Hepatocyte (in vitro differentiated cells): ENCODE measurements around the gene FBXW2.

Source experiments
- CTCF ChIP-seq: fragments of 200-600 bp; sonication (generic); IDR thresholded peaks from 2 replicates; pipeline ENCODE4 v1.5.1; 2016; ENCODE audit warnings: antibody characterized with exemption, mild to moderate bottlenecking; ENCODE audit not compliant: poor library complexity
- EZH2 ChIP-seq: fragments of 200-600 bp; sonication (generic); IDR thresholded peaks from 2 replicates; pipeline ENCODE4 v1.6.1; 2016; ENCODE audit warnings: antibody characterized with exemption, mild to moderate bottlenecking, borderline replicate concordance

DNA sequence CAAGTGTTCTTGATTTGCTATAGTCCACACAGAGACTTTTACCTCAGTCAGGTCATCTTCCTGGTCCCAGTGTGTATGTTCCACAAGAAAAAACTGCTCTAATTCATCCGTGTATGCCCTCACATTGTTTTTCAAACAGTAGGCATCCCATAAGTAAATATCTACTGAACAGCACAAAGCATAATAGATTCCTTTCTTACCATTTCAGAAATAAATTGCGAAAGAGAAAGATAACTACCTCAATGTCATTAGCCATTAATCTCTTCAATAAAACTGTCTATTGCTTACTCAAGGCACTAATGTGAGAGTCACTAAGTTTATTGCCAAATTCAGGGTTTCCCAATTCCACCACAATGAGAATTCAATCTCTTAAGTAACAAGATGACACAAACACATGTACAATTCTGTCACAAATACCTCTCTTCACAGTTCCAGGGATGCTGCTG lies 9.6 kb downstream of the FBXW2 start:
- TF ChIP-seq CTCF (no peak), EZH2 (no peak)
